Activated CD4-positive, CD25-positive, alpha-beta regulatory T cell treated with anti-CD3 and anti-CD28 coated beads, Interleukin-2, amount 50 U/mL, for 72 hours (primary cell): ENCODE data around the gene PAGE2B.
"Not testable (repeated sequence)": the region's sequence is repeated elsewhere in the genome, so short reads cannot be mapped to it uniquely, and the experiment has no call there.

ENCODE experiments used
- DNase-seq: peaks from one replicate; pipeline ENCODE4 v3.0.0; 2021

The PAGE2B gene, protein sequence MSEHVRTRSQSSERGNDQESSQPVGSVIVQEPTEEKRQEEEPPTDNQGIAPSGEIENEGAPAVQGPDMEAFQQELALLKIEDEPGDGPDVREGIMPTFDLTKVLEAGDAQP

GRCh38 chrX:55074851-55075467 is at the start of gene PAGE2B:
Gene PAGE2B, plus strand, starts transcription at chrX:55075030. Its CDS starts 1,012 bp downstream, at chrX:55076042.
- no peak for DNase-seq

DNA sequence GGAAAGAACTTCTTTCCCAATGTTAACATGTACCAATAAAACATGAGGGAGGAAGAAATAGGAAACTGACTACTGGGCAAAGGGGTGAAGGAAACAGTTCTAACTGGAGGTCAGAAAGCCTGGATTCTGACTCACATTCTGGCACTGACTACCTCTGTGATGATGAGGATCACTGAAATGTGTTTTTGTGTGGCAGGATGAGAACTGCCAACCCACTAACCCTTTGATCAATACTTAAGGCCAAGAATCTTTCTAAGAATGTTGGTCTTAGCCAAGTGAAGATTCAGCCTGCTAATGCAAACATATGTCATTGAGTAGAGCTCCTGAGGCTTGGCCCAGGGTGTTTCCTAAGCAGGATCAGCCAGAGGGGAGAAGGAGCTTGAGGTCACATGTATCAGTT is 48.7 kb upstream of the PAGE2B start:
- no peak for DNase-seq

DNA sequence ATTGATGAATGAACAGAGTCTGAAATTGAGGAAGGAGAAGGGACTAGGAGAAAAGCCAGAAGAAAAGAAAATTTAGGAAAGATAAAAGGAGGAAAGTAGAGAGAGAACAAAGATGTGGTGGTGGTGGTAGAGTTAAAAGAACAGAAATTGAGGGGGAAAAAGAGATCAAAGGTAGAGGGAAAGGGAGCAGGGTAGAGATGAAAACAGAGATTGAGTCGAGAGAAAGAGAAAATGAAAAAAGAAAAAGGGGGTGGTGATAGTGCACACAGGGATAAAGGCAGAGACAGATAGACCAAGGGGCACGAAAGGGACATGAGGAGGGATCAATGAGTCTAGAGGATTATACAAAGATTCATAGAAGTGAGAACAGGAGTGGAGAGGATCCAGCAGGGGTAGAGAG is 48.0 kb upstream of the PAGE2B start:
- no peak for DNase-seq

GRCh38 chrX:55028040-55028439 is 46.8 kb upstream of the PAGE2B start:
- DNase-seq: no peak

GRCh38 chrX:55028611-55029010 is 46.2 kb upstream of the PAGE2B start:
- DNase-seq: no peak

- DNase-seq: no peak
Observed at GRCh38 chrX:55029291-55029690, 45.5 kb upstream of the PAGE2B start.

- DNase-seq: no peak
Observed at GRCh38 chrX:55030271-55031205, 44.3 kb upstream of the PAGE2B start, which contains the start of gene ALAS2. Gene ALAS2, minus strand, starts transcription at chrX:55030977. Its CDS starts 4,977 bp downstream, at chrX:55026000.

- no peak for DNase-seq
Observed at GRCh38 chrX:55033429-55033828, 41.4 kb upstream of the PAGE2B start.

GRCh38 chrX:55039471-55039870 is 35.4 kb upstream of the PAGE2B start:
- no peak for DNase-seq

DNA sequence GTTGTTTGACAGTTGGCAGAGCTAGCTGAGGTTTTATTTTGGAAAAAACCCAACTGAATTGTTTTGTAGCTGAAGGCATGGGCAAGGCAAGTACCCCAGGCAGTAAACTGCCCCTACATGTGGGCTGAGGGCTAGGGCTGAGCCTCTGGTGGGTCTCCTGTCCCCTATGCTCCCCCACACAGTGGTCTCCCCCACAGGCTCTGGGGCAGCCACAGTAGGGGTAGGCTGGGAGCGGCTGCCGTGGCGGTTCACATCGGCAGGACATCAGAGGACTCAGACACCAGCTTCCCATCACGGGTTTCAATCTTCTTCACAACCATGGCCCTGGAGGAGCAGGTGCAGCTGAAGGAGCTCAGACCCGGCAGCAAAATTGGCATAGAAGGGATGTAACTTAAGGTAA is 33.3 kb upstream of the PAGE2B start:
- DNase-seq: no peak

GRCh38 chrX:55050599-55050998 is 24.2 kb upstream of the PAGE2B start:
- not testable (repeated sequence) for DNase-seq

GRCh38 chrX:55056820-55057674 is 17.8 kb upstream of the PAGE2B start:
- no peak for DNase-seq

- no peak for DNase-seq
Observed at GRCh38 chrX:55057675-55058249, 17.1 kb upstream of the PAGE2B start.

DNA sequence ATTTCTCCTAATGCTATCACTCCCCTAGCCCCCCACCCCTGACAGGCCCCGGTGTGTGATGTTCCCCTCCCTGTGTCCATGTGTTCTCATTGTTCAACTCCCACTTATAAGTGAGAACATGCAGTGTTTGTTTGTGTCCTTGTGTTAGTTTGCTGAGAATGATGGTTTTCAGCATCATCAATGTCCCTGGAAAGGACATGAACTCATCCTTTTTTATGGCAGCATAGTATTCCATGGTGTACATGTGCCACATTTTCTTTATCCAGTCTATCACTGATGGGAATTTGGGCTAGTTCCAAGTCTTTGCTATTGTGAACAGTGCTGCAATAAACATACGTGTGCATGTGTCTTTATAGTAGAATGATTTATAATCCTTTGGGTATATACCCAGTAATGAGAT is 7.7 kb upstream of the PAGE2B start:
- DNase-seq: not testable (repeated sequence)

GRCh38 chrX:55072286-55072685 is 2.5 kb upstream of the PAGE2B start:
- DNase-seq: no peak

GRCh38 chrX:55088795-55089489 is 14.1 kb downstream of the PAGE2B start, which contains the start of gene PAGE2:
Gene PAGE2, plus strand, starts transcription at chrX:55089018. Its CDS starts 1,003 bp downstream, at chrX:55090021.
- no peak for DNase-seq

DNA sequence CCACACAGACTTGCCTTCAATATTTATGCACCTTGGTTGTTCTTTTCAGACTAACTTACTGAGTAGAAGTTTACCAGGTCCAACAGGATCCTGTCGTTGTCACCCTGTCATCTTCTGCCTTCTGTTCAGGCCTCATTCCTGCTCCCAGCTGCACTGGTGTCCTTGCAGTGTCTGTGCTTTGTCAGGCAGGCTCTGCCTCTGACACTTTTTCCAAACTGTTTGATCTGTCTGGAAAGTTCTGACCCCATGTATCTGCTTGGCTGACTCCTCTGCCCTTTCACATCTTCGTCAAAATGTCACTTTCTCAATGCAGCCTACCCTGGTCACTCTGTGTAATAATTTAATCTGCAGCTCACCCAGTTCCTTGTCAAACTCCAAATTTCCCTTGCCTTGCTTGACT is 23.9 kb downstream of the PAGE2B start:
- DNase-seq: no peak

GRCh38 chrX:55099162-55099561 is 24.3 kb downstream of the PAGE2B start:
- DNase-seq: no peak

- DNase-seq: no peak
Observed at GRCh38 chrX:55102754-55103153, 27.9 kb downstream of the PAGE2B start.

- DNase-seq: no peak
Observed at GRCh38 chrX:55107262-55107661, 32.4 kb downstream of the PAGE2B start.

DNA sequence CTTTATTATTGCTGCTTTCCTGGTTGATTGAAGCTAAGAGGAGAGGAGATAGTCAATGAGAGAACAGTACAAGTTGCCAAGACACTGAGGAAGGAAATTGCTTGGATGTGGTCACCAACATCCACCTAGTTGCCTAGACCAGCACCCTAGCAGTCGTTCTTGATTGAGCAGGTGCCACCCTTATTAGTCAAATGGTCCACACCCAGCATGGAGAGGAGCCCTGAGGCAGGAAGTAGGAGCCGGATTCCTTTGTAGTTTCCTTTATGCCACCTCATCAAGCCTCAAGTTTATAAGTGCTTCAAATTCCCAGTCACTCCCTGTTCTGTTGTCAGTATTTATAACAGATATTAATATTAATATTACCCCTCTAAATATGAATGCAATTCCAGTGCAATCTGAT is 33.1 kb downstream of the PAGE2B start:
- no peak for DNase-seq

GRCh38 chrX:55109306-55109705 is 34.5 kb downstream of the PAGE2B start:
- DNase-seq: no peak
